Nephron (organoid): ENCODE data around the gene SPZ1.

Source experiments
- H3K27ac Mint-ChIP-seq, 3 experiments: 2 replicates each; pipeline ENCODE4 v1.8.0; 2020; ENCODE audit warnings: mixed read lengths in 3 of 3, mild to moderate bottlenecking in 2 of 3, moderate library complexity in 1 of 3
- H3K27me3 Mint-ChIP-seq: 2 replicates; pipeline ENCODE4 v1.8.0; 2021; ENCODE audit warnings: low read depth, mild to moderate bottlenecking, moderate library complexity, mixed read lengths
- H3K36me3 Mint-ChIP-seq: 2 replicates; pipeline ENCODE4 v1.8.0; 2020; ENCODE audit warnings: low read depth, mixed read lengths
- H3K4me1 Mint-ChIP-seq: 2 replicates; pipeline ENCODE4 v1.8.0; 2020; ENCODE audit warnings: mixed read lengths
- H3K4me3 Mint-ChIP-seq, 3 experiments: 2 replicates each; pipeline ENCODE4 v1.8.0; 2020; ENCODE audit warnings: mild to moderate bottlenecking in 3 of 3, mixed read lengths in 3 of 3, moderate library complexity in 2 of 3
- H3K9me3 Mint-ChIP-seq: 2 replicates; pipeline ENCODE4 v1.8.0; 2020; ENCODE audit warnings: mixed read lengths
- CTCF ChIP-seq, 3 experiments: fragments of 200-600 bp; sonication (generic); IDR thresholded peaks; one replicate each; pipeline ENCODE4 v1.5.0; 2021; ENCODE audit warnings: antibody characterized with exemption in 3 of 3; ENCODE audit not compliant: unreplicated experiment in 3 of 3

The SPZ1 gene

GRCh38 chr5:80283360-80283759 lies 36.4 kb upstream of the SPZ1 start:
- Mint-ChIP-seq H3K36me3 (no peaks in the 10 kb centered on the region), H3K4me1 (no peaks in the 10 kb centered on the region), H3K27me3 (no peaks in the 10 kb centered on the region), H3K27ac (no peak overlapping the region), H3K9me3 (peaks cover 2% of the 10 kb centered on the region), H3K4me3 (no peak overlapping the region)
- TF ChIP-seq CTCF (IDR thresholded peaks at IDR 0.05; ENCODE audit: unreplicated experiment in 3 of 3): no peak

- Mint-ChIP-seq H3K9me3 (peaks cover 2% of the 10 kb centered on the region), H3K4me1 (no peaks in the 10 kb centered on the region), H3K27ac (no peak overlapping the region), H3K36me3 (no peaks in the 10 kb centered on the region), H3K4me3 (no peak overlapping the region), H3K27me3 (no peaks in the 10 kb centered on the region)
- TF ChIP-seq CTCF (IDR thresholded peaks at IDR 0.05; ENCODE audit: unreplicated experiment in 3 of 3): no peak
Measured at GRCh38 chr5:80284720-80285119, 35.1 kb upstream of the SPZ1 start.

- Mint-ChIP-seq H3K9me3 (peaks cover 6% of the 10 kb centered on the region), H3K4me1 (no peaks in the 10 kb centered on the region), H3K36me3 (no peaks in the 10 kb centered on the region), H3K27me3 (no peaks in the 10 kb centered on the region), H3K27ac (no peak overlapping the region), H3K4me3 (no peak overlapping the region)
- TF ChIP-seq CTCF (IDR thresholded peaks at IDR 0.05; ENCODE audit: unreplicated experiment in 3 of 3): no peak
Measured at GRCh38 chr5:80288177-80288576, 31.6 kb upstream of the SPZ1 start.

- no peak overlapping the region for H3K4me3 Mint-ChIP-seq
- no peak for TF ChIP-seq CTCF (IDR thresholded peaks at IDR 0.05; ENCODE audit: unreplicated experiment in 3 of 3)
- peaks cover 6% of the 10 kb centered on the region for H3K9me3 Mint-ChIP-seq
- H3K36me3 Mint-ChIP-seq: no peaks in the 10 kb centered on the region
- H3K27me3 Mint-ChIP-seq: no peaks in the 10 kb centered on the region
- no peak overlapping the region for H3K27ac Mint-ChIP-seq
- no peaks in the 10 kb centered on the region for H3K4me1 Mint-ChIP-seq
Measured at GRCh38 chr5:80289320-80289719, 30.5 kb upstream of the SPZ1 start.

GRCh38 chr5:80291761-80292160 lies 28.0 kb upstream of the SPZ1 start:
- H3K4me1 Mint-ChIP-seq: no peaks in the 10 kb centered on the region
- no peaks in the 10 kb centered on the region for H3K36me3 Mint-ChIP-seq
- TF ChIP-seq CTCF (IDR thresholded peaks at IDR 0.05; ENCODE audit: unreplicated experiment in 3 of 3): no peak
- H3K27me3 Mint-ChIP-seq: peaks cover 4% of the 10 kb centered on the region
- peaks cover 4% of the 10 kb centered on the region for H3K9me3 Mint-ChIP-seq
- no peak overlapping the region for H3K4me3 Mint-ChIP-seq
- no peak overlapping the region for H3K27ac Mint-ChIP-seq

GRCh38 chr5:80296121-80296520 lies 23.7 kb upstream of the SPZ1 start:
- Mint-ChIP-seq H3K36me3 (no peaks in the 10 kb centered on the region), H3K4me3 (no peak overlapping the region), H3K27ac (no peak overlapping the region), H3K9me3 (peaks cover 4% of the 10 kb centered on the region), H3K27me3 (peaks cover 12% of the 10 kb centered on the region), H3K4me1 (no peaks in the 10 kb centered on the region)
- TF ChIP-seq CTCF (IDR thresholded peaks at IDR 0.05; ENCODE audit: unreplicated experiment in 3 of 3): no peak
